ENCODE measurements around the gene SGK1.

SGK1 gene

DNA sequence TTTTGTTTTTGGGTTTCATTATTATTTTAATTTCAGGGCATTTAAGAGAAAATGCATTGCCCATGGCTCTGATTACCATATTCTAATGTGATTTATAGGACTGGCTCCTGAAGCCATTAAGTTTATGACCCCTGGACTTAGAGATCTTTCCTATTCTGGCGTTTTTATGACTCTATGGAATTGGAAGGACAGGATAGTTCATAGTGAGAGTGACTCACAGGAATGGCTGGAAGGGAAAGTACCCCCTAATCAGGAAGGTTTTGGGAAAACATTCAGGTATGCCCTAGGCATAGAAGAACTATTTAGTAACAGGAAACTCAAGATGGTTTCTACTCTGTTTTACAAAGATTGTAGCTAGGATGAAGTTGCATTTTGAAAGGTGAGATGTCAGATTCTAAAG is 156.9 kb downstream of the SGK1 start:
- Histone ChIP-seq H3K27me3 (ENCODE audit: control insufficient read depth, low read length) (no peaks in the 10 kb centered on the region; the same call in 1 of the 2 replicates), H3K36me3 (ENCODE audit: control insufficient read depth, low read length) (no peaks in the 10 kb centered on the region), H3K27ac (ENCODE audit: low read depth, low read length) (no peak overlapping the region), H3K9me2 (replicated peaks; ENCODE audit: control insufficient read depth, low read length) (no peaks in the 10 kb centered on the region), H3K79me2 (ENCODE audit: control insufficient read depth, low read length) (no peaks in the 10 kb centered on the region), H3K4me2 (ENCODE audit: low read length) (no peak overlapping the region), H3F3A (ENCODE audit: control insufficient read depth, insufficient read depth) (no peaks in the 10 kb centered on the region), H3K4me3 (ENCODE audit: low read length) (no peak overlapping the region), H4K20me1 (ENCODE audit: control insufficient read depth, insufficient read depth, low read depth, low read length) (no peaks in the 10 kb centered on the region), H3K9me3 (ENCODE audit: control insufficient read depth, insufficient read depth, low read length) (no peaks in the 10 kb centered on the region), H3K4me1 (ENCODE audit: control insufficient read depth, low read length) (no peaks in the 10 kb centered on the region)
- TF ChIP-seq EZH2phosphoT487 (IDR thresholded peaks at IDR 0.05; ENCODE audit: borderline replicate concordance, low read length): no peak
- TF ChIP-seq, protein P1, sequence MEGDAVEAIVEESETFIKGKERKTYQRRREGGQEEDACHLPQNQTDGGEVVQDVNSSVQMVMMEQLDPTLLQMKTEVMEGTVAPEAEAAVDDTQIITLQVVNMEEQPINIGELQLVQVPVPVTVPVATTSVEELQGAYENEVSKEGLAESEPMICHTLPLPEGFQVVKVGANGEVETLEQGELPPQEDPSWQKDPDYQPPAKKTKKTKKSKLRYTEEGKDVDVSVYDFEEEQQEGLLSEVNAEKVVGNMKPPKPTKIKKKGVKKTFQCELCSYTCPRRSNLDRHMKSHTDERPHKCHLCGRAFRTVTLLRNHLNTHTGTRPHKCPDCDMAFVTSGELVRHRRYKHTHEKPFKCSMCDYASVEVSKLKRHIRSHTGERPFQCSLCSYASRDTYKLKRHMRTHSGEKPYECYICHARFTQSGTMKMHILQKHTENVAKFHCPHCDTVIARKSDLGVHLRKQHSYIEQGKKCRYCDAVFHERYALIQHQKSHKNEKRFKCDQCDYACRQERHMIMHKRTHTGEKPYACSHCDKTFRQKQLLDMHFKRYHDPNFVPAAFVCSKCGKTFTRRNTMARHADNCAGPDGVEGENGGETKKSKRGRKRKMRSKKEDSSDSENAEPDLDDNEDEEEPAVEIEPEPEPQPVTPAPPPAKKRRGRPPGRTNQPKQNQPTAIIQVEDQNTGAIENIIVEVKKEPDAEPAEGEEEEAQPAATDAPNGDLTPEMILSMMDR (IDR thresholded peaks at IDR 0.05; ENCODE audit: low read depth, low read length, poor library complexity, severe bottlenecking): no peak

DNA sequence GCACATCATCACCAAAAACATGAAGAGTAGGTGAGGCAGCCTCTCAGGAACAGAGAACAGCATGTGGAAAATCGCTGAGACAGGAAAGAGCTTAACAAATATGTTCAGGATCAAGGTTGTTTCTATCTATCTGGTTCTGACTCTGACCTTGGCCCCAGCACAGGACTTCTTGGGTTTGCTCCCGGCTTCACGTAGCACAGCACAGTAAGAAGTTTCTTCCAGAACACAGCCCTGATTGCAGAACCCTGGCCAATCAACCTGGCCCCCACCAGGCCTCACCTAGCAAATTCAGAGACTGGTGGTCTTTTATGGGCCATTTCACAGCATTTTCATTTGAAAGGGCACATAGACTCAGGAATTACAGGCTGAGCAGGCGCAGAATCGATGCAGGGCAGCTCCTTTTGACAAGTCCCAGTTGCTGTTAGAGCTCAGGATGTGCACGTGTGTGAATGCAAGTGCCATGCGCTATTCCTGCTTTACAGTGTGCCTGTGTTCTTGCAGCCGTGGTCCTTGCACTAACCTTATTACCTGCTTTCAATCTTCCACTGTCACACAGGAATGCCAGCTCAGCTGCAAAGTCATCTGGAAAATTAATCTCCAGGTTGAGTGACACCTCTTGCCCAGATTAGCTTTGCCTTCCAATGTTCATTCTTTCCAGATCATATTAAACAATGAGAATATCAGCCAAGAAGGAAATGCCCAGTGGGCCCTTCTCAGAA is 165.0 kb downstream of the SGK1 start:
- TF ChIP-seq, protein P1 (IDR thresholded peaks at IDR 0.05; ENCODE audit: low read depth, low read length, poor library complexity, severe bottlenecking): no peak
- no peak for TF ChIP-seq EZH2phosphoT487 (IDR thresholded peaks at IDR 0.05; ENCODE audit: borderline replicate concordance, low read length)
- Histone ChIP-seq H3K79me2 (ENCODE audit: control insufficient read depth, low read length) (no peaks in the 10 kb centered on the region), H3K27ac (ENCODE audit: low read depth, low read length) (no peak overlapping the region), H3K4me2 (ENCODE audit: low read length) (no peak overlapping the region), H3K4me1 (ENCODE audit: control insufficient read depth, low read length) (no peaks in the 10 kb centered on the region), H3F3A (ENCODE audit: control insufficient read depth, insufficient read depth) (no peaks in the 10 kb centered on the region), H3K9me3 (ENCODE audit: control insufficient read depth, insufficient read depth, low read length) (no peaks in the 10 kb centered on the region), H3K27me3 (ENCODE audit: control insufficient read depth, low read length) (no peaks in the 10 kb centered on the region), H3K9me2 (replicated peaks; ENCODE audit: control insufficient read depth, low read length) (no peaks in the 10 kb centered on the region), H3K36me3 (ENCODE audit: control insufficient read depth, low read length) (no peaks in the 10 kb centered on the region), H4K20me1 (ENCODE audit: control insufficient read depth, insufficient read depth, low read depth, low read length) (no peaks in the 10 kb centered on the region), H3K4me3 (ENCODE audit: low read length) (no peak overlapping the region)

DNA sequence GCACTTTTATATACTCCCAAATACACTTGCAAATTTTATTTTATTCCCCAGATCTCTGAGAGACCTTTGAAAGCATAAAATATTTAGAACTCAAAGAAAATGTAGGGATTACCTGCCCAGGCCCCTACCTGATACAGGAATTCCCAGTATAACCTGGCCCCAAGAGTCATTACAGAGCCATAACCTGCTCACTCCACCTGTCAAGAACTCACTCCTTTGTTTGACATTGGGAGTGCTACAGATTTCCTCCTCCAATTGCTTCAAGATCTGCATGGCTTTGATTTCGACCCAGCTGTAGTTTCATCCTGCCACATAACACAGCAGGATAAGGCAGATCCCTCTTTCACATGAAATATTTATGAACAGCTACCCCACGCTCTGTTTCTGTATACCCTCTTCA is 169.3 kb downstream of the SGK1 start:
- no peaks in the 10 kb centered on the region for H3K79me2 ChIP-seq (ENCODE audit: control insufficient read depth, low read length)
- TF ChIP-seq, protein P1 (IDR thresholded peaks at IDR 0.05; ENCODE audit: low read depth, low read length, poor library complexity, severe bottlenecking): no peak
- no peak for TF ChIP-seq EZH2phosphoT487 (IDR thresholded peaks at IDR 0.05; ENCODE audit: borderline replicate concordance, low read length)
- H3K27ac ChIP-seq (ENCODE audit: low read depth, low read length): no peak overlapping the region
- no peaks in the 10 kb centered on the region for H3F3A ChIP-seq (ENCODE audit: control insufficient read depth, insufficient read depth)
- no peaks in the 10 kb centered on the region for H3K9me2 ChIP-seq (replicated peaks; ENCODE audit: control insufficient read depth, low read length)
- no peaks in the 10 kb centered on the region for H3K4me1 ChIP-seq (ENCODE audit: control insufficient read depth, low read length)
- no peak overlapping the region for H3K4me3 ChIP-seq (ENCODE audit: low read length)
- no peaks in the 10 kb centered on the region for H4K20me1 ChIP-seq (ENCODE audit: control insufficient read depth, insufficient read depth, low read depth, low read length)
- H3K9me3 ChIP-seq (ENCODE audit: control insufficient read depth, insufficient read depth, low read length): no peaks in the 10 kb centered on the region
- no peaks in the 10 kb centered on the region; the same call in 1 of the 2 replicates for H3K27me3 ChIP-seq (ENCODE audit: control insufficient read depth, low read length)
- H3K36me3 ChIP-seq (ENCODE audit: control insufficient read depth, low read length): no peaks in the 10 kb centered on the region
- H3K4me2 ChIP-seq (ENCODE audit: low read length): no peak overlapping the region

All from DOHH2 (cell line).